Measurements from ENCODE around the gene NR2C2. TPM values are rescaled to one million over a fixed set of nuclear protein-coding genes. Genes with fewer than 3 reads are reported as not detected.

NR2C2 gene
- total RNA-seq, 2 donors from 2014 or later: 58.3 to 74.3 TPM

DNA sequence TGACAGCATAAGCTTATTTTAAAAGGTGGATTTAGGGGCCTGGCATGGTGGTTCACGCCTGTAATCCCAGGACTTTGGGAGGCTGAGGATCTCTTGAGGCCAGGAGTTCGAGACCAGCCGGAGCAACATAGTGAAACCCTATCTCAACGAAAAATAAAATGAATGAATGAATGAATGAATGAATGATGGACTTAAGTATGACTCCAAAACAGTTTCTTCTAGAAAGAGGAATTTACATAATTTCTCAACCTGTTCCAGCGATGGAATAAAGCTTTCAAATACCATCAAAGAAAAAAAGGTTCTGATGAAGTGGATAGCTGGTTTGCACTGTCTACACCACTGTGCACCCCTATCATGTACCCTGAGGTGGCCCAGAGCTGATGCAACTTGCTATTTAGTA, 20.1 kb upstream of the NR2C2 start:
- Mint-ChIP-seq H3K4me3 (no peak overlapping the region), H3K9me3 (no peaks in the 10 kb centered on the region), H3K27ac (no peak overlapping the region), H3K27me3 (no peaks in the 10 kb centered on the region), H3K36me3 (no peaks in the 10 kb centered on the region), H3K4me1 (ENCODE audit: low read depth in 2 of 2) (no peaks in the 10 kb centered on the region)
- no peak for ATAC-seq
- DNase-seq (ENCODE audit: low spot score): no peak

- ATAC-seq: no peak
- H3K9me3 Mint-ChIP-seq: no peaks in the 10 kb centered on the region
- H3K4me3 Mint-ChIP-seq: no peak overlapping the region
Measured at GRCh38 chr3:14929310-14930074, 17.9 kb upstream of the NR2C2 start.

GRCh38 chr3:14933820-14934425, 13.5 kb upstream of the NR2C2 start:
- DNase-seq (ENCODE audit: low spot score) (no peak), ATAC-seq (no peak)
- no peaks in the 10 kb centered on the region for H3K9me3 Mint-ChIP-seq
- H3K4me1 Mint-ChIP-seq (ENCODE audit: low read depth in 2 of 2): no peaks in the 10 kb centered on the region
- no peaks in the 10 kb centered on the region for H3K27me3 Mint-ChIP-seq
- H3K4me3 Mint-ChIP-seq: no peak overlapping the region
- no peak overlapping the region for H3K27ac Mint-ChIP-seq
- no peaks in the 10 kb centered on the region for H3K36me3 Mint-ChIP-seq

More at GRCh38 chr3:14929310-14930074, 17.9 kb upstream of the NR2C2 start:
- H3K36me3 Mint-ChIP-seq: no peaks in the 10 kb centered on the region
- no peaks in the 10 kb centered on the region for H3K27me3 Mint-ChIP-seq
- H3K27ac Mint-ChIP-seq: no peak overlapping the region
- no peaks in the 10 kb centered on the region for H3K4me1 Mint-ChIP-seq (ENCODE audit: low read depth in 2 of 2)
- DNase-seq (ENCODE audit: low spot score): no peak

DNA sequence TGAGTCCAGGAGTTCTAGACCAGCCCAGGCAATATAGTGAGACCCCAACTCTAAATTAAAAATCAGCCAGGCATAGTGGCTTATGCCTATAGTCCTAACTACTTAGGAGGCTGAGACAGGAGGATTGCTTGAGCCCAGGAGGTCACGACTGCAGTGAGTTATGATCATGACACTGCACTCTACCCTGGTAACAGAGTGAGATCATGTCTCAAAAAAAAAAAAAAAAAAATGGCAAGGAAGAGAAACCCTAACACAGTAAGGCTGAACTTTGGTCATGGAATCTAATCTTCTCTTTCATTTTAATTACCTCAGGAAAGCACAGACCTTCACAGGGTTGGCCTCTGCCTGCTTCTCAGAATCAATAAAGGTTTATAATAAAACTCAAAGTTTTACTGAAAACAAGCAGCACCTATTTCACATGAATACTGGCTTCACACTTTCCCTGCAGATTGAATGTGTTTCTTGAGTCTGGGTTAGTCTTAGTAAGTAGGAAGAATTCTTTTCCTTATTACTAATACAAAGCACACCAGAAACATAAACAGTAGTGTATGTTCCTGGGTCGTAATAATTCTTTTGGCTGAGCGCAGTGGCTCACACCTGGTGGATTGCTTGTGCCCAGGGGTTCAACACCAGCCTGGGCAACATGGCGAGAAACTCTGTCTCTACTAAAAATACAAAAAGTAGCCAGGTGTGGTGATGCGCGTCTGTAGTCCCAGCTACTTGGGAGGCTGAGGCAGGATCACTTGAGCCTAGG, 11.6 kb upstream of the NR2C2 start:
- Mint-ChIP-seq H3K27ac (no peak overlapping the region), H3K36me3 (no peaks in the 10 kb centered on the region), H3K9me3 (no peaks in the 10 kb centered on the region), H3K4me1 (ENCODE audit: low read depth in 2 of 2) (no peaks in the 10 kb centered on the region), H3K4me3 (no peak overlapping the region), H3K27me3 (no peaks in the 10 kb centered on the region)
- ATAC-seq (no peak), DNase-seq (ENCODE audit: low spot score) (no peak)

- no peak overlapping the region for H3K4me3 Mint-ChIP-seq
- no peaks in the 10 kb centered on the region for H3K36me3 Mint-ChIP-seq
- H3K27me3 Mint-ChIP-seq: no peaks in the 10 kb centered on the region
- H3K27ac Mint-ChIP-seq: no peak overlapping the region
- no peaks in the 10 kb centered on the region for H3K9me3 Mint-ChIP-seq
- DNase-seq (ENCODE audit: low spot score) (no peak), ATAC-seq (no peak)
- H3K4me1 Mint-ChIP-seq (ENCODE audit: low read depth in 2 of 2): peaks cover under 1 to 2% of the 10 kb centered on the region in 2 donors
Measured at GRCh38 chr3:14938954-14939353, 8.4 kb upstream of the NR2C2 start.

DNA sequence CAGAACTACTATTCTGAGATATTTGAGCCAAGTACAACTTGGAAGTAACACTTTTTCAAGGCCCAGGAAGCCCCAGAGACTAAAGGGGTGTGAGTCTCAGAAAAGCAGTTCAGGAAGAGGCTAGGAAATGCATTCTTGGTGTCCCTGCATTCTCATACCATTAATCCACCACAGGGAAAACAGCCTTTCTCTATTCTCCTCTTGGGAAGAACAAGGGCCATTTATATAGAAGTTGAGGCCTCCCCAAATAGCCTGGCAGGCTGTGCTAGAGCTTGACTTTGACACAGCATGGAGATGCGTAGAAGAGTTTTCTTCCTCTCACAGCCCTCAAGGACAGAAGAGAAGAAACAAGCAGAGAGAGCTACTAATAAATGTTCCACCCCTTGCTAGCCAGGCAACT, 5.5 kb upstream of the NR2C2 start:
- H3K27ac Mint-ChIP-seq: peak overlapping the region in 1 of 2 donors; percentile 7

DNA sequence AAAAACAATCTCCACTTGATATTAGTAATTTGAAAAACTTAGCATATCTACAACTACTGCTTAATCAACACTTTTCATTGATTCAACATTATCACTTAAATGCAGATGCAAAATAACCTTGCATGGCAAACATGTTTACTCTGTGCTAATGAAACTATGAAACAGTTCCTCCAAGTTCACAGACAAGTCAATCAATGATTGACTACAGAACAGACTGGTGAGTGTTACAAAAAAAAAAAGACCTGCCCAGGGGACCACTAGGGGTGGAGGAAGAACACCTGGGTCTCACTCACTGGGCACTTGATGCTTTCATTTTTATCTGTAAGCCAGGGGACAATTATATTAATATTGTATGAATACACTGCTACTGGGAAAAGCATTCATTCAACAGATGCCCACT, 4.3 kb upstream of the NR2C2 start:
- Mint-ChIP-seq H3K4me1 (ENCODE audit: low read depth in 2 of 2) (peaks cover 14 to 17% of the 10 kb centered on the region in 2 donors), H3K36me3 (peaks cover 13% of the 10 kb centered on the region), H3K27ac (no peak overlapping the region), H3K27me3 (no peaks in the 10 kb centered on the region), H3K4me3 (no peak overlapping the region), H3K9me3 (no peaks in the 10 kb centered on the region)
- ATAC-seq (no peak), DNase-seq (ENCODE audit: low spot score) (no peak)

More for the DNA sequence above, 5.5 kb upstream of the NR2C2 start:
- Mint-ChIP-seq H3K9me3 (no peaks in the 10 kb centered on the region), H3K36me3 (peaks cover 11% of the 10 kb centered on the region), H3K27me3 (no peaks in the 10 kb centered on the region), H3K4me1 (ENCODE audit: low read depth in 2 of 2) (peaks cover 14% of the 10 kb centered on the region in 2 donors), H3K4me3 (no peak overlapping the region)
- no peak for DNase-seq (ENCODE audit: low spot score)
- ATAC-seq: no peak

DNA sequence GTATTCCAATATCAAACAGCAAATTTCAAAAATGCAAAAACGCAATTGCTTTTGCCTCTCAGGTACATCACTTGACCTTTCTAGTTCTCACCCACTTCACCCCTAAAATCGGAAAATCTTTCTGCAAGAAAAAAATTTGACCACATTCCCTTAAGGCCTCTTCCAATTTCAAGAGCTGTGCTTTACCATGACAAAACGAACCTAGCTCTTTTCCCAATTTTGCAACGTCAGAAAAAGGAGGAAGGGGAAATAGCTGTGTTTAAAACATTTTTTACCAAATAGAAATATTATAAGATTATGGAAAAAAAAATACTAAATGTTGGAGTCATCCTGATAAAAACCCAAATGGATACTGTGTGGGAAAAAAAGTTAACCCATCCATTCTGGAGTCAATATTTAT, 1.1 kb upstream of the NR2C2 start:
- peak overlapping the region; percentile 90 for H3K4me3 Mint-ChIP-seq
- H3K27me3 Mint-ChIP-seq: no peaks in the 10 kb centered on the region
- DNase-seq (ENCODE audit: low spot score) (no peak), ATAC-seq (no peak)
- H3K27ac Mint-ChIP-seq: peak overlapping the region; percentile 87 to 98
- no peaks in the 10 kb centered on the region for H3K9me3 Mint-ChIP-seq
- peaks cover 29 to 33% of the 10 kb centered on the region in 2 donors for H3K4me1 Mint-ChIP-seq (ENCODE audit: low read depth in 2 of 2)
- peaks cover 13% of the 10 kb centered on the region for H3K36me3 Mint-ChIP-seq

DNA sequence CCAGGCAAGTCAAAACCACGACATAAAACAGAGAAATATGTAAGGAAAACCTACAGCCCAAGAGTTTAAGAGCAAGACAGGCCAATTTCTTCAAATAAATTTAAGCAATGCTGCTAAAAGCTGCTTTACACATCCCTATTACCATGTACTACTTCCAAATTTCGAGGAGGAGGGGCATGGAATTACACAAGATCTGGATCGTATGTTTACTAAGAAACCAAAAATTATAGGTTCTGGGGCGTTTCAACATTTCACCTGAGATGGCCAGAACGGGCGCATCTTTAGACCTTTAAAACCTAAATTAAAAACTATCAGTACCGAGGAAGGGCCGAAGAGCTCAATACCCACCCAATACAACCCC, 664 bp upstream of the NR2C2 start:
- Mint-ChIP-seq H3K4me1 (ENCODE audit: low read depth in 2 of 2) (peaks cover 29 to 33% of the 10 kb centered on the region in 2 donors), H3K27me3 (no peaks in the 10 kb centered on the region)

DNA sequence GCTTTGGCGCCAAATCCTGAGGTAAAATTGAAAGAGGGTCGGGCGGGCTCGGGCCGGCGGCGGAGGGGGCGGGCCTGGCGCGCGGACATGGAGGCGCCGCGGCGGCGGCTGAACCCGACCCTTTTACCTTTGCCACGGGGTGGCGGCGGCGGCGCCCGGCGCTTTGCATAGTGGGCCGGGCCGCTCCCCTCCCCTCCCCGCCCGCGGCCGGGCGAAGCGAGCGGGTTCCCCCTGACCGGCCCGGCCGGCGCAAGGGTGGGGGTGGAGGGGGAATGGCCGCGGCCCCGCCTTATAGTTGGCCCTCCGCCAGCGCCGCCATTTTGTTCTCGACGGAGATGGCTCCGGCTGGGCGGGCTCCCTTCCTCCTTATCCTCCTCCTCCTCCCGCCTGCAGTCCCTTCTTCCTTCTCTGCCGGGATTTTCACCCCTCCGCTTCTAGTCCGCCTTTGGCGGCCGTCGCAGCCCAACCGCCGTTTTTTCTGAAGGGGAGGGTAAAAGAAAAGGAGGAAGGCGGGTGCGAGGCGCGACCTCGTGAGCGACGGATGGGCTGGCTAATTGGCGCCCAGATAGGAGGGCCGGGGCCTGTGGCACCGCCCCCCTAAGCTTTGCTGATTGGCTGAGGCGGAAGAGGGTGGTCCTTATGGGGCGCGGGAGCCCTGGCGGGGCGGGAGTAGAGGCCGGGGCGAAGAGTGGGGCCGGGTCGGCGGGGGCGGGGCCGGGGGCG, 664 bp downstream of the NR2C2 start:
- Mint-ChIP-seq H3K9me3 (no peaks in the 10 kb centered on the region), H3K36me3 (peaks cover 13% of the 10 kb centered on the region), H3K4me1 (ENCODE audit: low read depth in 2 of 2) (peaks cover 36 to 41% of the 10 kb centered on the region in 2 donors), H3K27ac (peak overlapping the region; percentile 97 to 98), H3K27me3 (no peaks in the 10 kb centered on the region), H3K4me3 (peak overlapping the region; percentile 99)
- DNase-seq (ENCODE audit: low spot score): peak; percentile 97
- ATAC-seq: peak; percentile 96

More for the DNA sequence above, 664 bp upstream of the NR2C2 start:
- Mint-ChIP-seq H3K9me3 (no peaks in the 10 kb centered on the region), H3K4me3 (peak overlapping the region; percentile 90), H3K36me3 (peaks cover 13% of the 10 kb centered on the region), H3K27ac (peak overlapping the region; percentile 87 to 98)
- ATAC-seq (no peak), DNase-seq (ENCODE audit: low spot score) (no peak)

- Mint-ChIP-seq H3K27me3 (no peaks in the 10 kb centered on the region), H3K4me1 (ENCODE audit: low read depth in 2 of 2) (peaks cover 36 to 42% of the 10 kb centered on the region in 2 donors), H3K36me3 (peaks cover 13% of the 10 kb centered on the region), H3K9me3 (no peaks in the 10 kb centered on the region), H3K4me3 (peak overlapping the region; percentile 99), H3K27ac (peak overlapping the region; percentile 97 to 98)
- no peak for DNase-seq (ENCODE audit: low spot score)
- ATAC-seq: no peak
Measured at GRCh38 chr3:14948609-14949038, 1.2 kb downstream of the NR2C2 start.

GRCh38 chr3:14949126-14949525, 1.7 kb downstream of the NR2C2 start:
- H3K27ac Mint-ChIP-seq: peak overlapping the region; percentile 97 to 98
- no peaks in the 10 kb centered on the region for H3K9me3 Mint-ChIP-seq
- ATAC-seq (no peak), DNase-seq (ENCODE audit: low spot score) (no peak)
- peak overlapping the region; percentile 99 for H3K4me3 Mint-ChIP-seq
- no peaks in the 10 kb centered on the region for H3K27me3 Mint-ChIP-seq
- peaks cover 34 to 39% of the 10 kb centered on the region in 2 donors for H3K4me1 Mint-ChIP-seq (ENCODE audit: low read depth in 2 of 2)
- H3K36me3 Mint-ChIP-seq: peaks cover 13% of the 10 kb centered on the region

- H3K27ac Mint-ChIP-seq: peak overlapping the region; percentile 18 to 97
- no peaks in the 10 kb centered on the region for H3K27me3 Mint-ChIP-seq
- H3K36me3 Mint-ChIP-seq: peaks cover 13% of the 10 kb centered on the region
- no peak overlapping the region for H3K4me3 Mint-ChIP-seq
- ATAC-seq (no peak), DNase-seq (ENCODE audit: low spot score) (no peak)
- no peaks in the 10 kb centered on the region for H3K9me3 Mint-ChIP-seq
- H3K4me1 Mint-ChIP-seq (ENCODE audit: low read depth in 2 of 2): peaks cover 35 to 38% of the 10 kb centered on the region in 2 donors
Measured at GRCh38 chr3:14950274-14950673, 2.9 kb downstream of the NR2C2 start.
